ENCODE results near the gene CELF2. TPM values are rescaled to one million over a fixed set of nuclear protein-coding genes. Genes with fewer than 3 reads are reported as not detected.

Gene CELF2
- total RNA-seq, 3 donors from 2014 or later (not counting 1 experiment from before 2014, with no cell fraction given) = 282 to 298 (median 295) TPM

DNA sequence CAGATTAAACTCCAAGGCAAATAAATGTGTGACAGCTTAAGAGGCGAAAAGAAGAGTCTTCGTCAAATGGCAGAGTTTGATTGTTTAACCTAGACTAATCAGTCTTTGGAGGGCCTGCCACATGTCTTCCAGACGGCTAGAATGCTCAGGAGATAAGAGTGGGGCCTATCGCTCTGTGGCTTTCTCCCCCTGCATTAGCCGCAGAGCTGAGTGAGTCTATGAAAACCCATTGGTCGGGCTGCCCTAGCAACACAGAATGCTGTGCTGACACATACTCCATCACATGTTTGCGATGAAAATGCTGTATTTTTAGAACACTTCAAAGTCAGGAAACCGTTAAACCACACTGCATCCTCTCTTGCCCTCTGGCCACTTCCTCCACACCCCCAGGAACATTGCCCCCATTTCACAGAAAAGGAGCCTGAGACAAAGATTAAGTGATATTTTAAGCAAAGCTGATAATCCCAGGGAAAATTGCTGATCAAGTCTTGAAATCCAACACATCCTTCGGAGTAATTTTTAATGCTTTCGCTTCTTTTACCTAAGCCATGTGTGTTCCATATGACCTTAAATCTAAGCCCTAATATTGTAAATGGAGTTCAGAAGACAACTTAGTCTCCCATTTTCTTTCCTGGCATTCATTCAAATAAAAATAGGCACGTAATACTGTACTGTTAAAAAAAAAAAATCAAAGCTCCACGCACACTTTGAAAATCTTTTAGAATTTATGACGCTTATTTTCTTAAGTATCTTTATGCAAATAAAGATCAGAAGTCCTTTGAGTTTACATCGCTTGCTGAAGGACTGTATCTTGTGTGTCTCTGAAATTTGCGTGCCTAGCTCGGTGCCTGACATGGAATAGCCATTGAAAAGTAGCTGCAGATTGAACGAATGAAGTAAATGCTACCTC is 161.2 kb downstream of the CELF2 start:
- WGBS (ENCODE audit: insufficient coverage) = 17% methylated on average over 14 of the region's 17 CpGs
- H3K4me1 ChIP-seq (ENCODE audit: control insufficient read depth, insufficient read depth, low read length) = peaks cover 86% of the 10 kb centered on the region
- Mint-ChIP-seq H3K9me3 (no peaks in the 10 kb centered on the region), H3K27ac (no peak overlapping the region), H3K4me1 (peaks cover 31 to 100% of the 10 kb centered on the region in 2 donors), H3K36me3 (peaks cover 30% of the 10 kb centered on the region), H3K4me3 (no peak overlapping the region), H3K27me3 (ENCODE audit: low read depth in 2 of 2) (no peaks in the 10 kb centered on the region)
- TF ChIP-seq, protein P1, sequence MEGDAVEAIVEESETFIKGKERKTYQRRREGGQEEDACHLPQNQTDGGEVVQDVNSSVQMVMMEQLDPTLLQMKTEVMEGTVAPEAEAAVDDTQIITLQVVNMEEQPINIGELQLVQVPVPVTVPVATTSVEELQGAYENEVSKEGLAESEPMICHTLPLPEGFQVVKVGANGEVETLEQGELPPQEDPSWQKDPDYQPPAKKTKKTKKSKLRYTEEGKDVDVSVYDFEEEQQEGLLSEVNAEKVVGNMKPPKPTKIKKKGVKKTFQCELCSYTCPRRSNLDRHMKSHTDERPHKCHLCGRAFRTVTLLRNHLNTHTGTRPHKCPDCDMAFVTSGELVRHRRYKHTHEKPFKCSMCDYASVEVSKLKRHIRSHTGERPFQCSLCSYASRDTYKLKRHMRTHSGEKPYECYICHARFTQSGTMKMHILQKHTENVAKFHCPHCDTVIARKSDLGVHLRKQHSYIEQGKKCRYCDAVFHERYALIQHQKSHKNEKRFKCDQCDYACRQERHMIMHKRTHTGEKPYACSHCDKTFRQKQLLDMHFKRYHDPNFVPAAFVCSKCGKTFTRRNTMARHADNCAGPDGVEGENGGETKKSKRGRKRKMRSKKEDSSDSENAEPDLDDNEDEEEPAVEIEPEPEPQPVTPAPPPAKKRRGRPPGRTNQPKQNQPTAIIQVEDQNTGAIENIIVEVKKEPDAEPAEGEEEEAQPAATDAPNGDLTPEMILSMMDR (IDR thresholded peaks at IDR 0.05) = no peak
- ATAC-seq (peak; percentile 63 to 90 (median 86)), DNase-seq (peak; percentile 79 to 94)
- H3K27ac ChIP-seq (ENCODE audit: low read length) = peak overlapping the region; percentile 86
- H3K36me3 ChIP-seq (ENCODE audit: control insufficient read depth, insufficient read depth, low read length) = peaks cover 74% of the 10 kb centered on the region
- intact Hi-C loops (cut with micrococcal nuclease) = loop anchor here (1.0 to 5.0 kb wide), 6 partner anchors 16 to 58 kb away; no protein-coding TSS in a partner anchor
- no peaks in the 10 kb centered on the region for H3K27me3 ChIP-seq (ENCODE audit: control insufficient read depth, insufficient read depth, low read length)
- peak overlapping the region; percentile 16 for H3K4me3 ChIP-seq (ENCODE audit: low read length)
- no peaks in the 10 kb centered on the region for H3K9me3 ChIP-seq (ENCODE audit: control insufficient read depth, insufficient read depth, low read length)

- H3K27ac Mint-ChIP-seq = no peak overlapping the region
- H3K4me1 Mint-ChIP-seq = peaks cover 39 to 100% of the 10 kb centered on the region in 2 donors
- H3K36me3 ChIP-seq (ENCODE audit: control insufficient read depth, insufficient read depth, low read length) = peaks cover 72% of the 10 kb centered on the region
These were observed 161.9 kb downstream of the CELF2 start for GRCh38 chr10:11179516-11180105.

GRCh38 chr10:11180228-11180627 is 162.6 kb downstream of the CELF2 start:
- 1% methylated on average over 14 of the region's 14 CpGs for WGBS (ENCODE audit: insufficient coverage)
- Mint-ChIP-seq H3K4me1 (peaks cover 45 to 98% of the 10 kb centered on the region in 2 donors), H3K27ac (no peak overlapping the region), H3K4me3 (no peak overlapping the region), H3K9me3 (no peaks in the 10 kb centered on the region), H3K27me3 (ENCODE audit: low read depth in 2 of 2) (no peaks in the 10 kb centered on the region), H3K36me3 (peaks cover 24% of the 10 kb centered on the region)
- Histone ChIP-seq H3K36me3 (ENCODE audit: control insufficient read depth, insufficient read depth, low read length) (peaks cover 72% of the 10 kb centered on the region), H3K27ac (ENCODE audit: low read length) (peak overlapping the region; percentile 86), H3K4me1 (ENCODE audit: control insufficient read depth, insufficient read depth, low read length) (peaks cover 78% of the 10 kb centered on the region), H3K9me3 (ENCODE audit: control insufficient read depth, insufficient read depth, low read length) (peaks cover 2% of the 10 kb centered on the region), H3K27me3 (ENCODE audit: control insufficient read depth, insufficient read depth, low read length) (no peaks in the 10 kb centered on the region), H3K4me3 (ENCODE audit: low read length) (no peak overlapping the region)
- intact Hi-C loops (cut with micrococcal nuclease) = loop anchor here (1.0 kb wide), 1 partner anchor 10 kb away; no protein-coding TSS in a partner anchor
- TF ChIP-seq, protein P1 (IDR thresholded peaks at IDR 0.05) = no peak
- peak; percentile 36 to 49 (median 46) for ATAC-seq
- peak; percentile 64 to 83 for DNase-seq

More at GRCh38 chr10:11179516-11180105, 161.9 kb downstream of the CELF2 start:
- TF ChIP-seq, protein P1 (IDR thresholded peaks at IDR 0.05) = no peak
- intact Hi-C loops (cut with micrococcal nuclease) = loop anchor here (1.0 to 5.0 kb wide), 5 partner anchors 9 to 57 kb away; no protein-coding TSS in a partner anchor
- H3K27me3 ChIP-seq (ENCODE audit: control insufficient read depth, insufficient read depth, low read length) = no peaks in the 10 kb centered on the region
- 23% methylated on average over 5 of the region's 6 CpGs for WGBS (ENCODE audit: insufficient coverage)
- ATAC-seq (no peak), DNase-seq (no peak)
- peaks cover 81% of the 10 kb centered on the region for H3K4me1 ChIP-seq (ENCODE audit: control insufficient read depth, insufficient read depth, low read length)
- H3K9me3 Mint-ChIP-seq = no peaks in the 10 kb centered on the region
- H3K4me3 ChIP-seq (ENCODE audit: low read length) = peak overlapping the region; percentile 16
- peak overlapping the region; percentile 86 for H3K27ac ChIP-seq (ENCODE audit: low read length)
- H3K36me3 Mint-ChIP-seq = peaks cover 30% of the 10 kb centered on the region
- H3K4me3 Mint-ChIP-seq = no peak overlapping the region
- H3K27me3 Mint-ChIP-seq (ENCODE audit: low read depth in 2 of 2) = no peaks in the 10 kb centered on the region
- no peaks in the 10 kb centered on the region for H3K9me3 ChIP-seq (ENCODE audit: control insufficient read depth, insufficient read depth, low read length)
